GM23338 (cell line): ENCODE data around the gene EBF4.
"Not testable (repeated sequence)": the region's sequence is repeated elsewhere in the genome, so short reads cannot be mapped to it uniquely, and the experiment has no call there.

ENCODE experiments used
- CREB1 ChIP-seq: fragments of 250-450 bp; sonication (Bioruptor Pico); IDR thresholded peaks from 2 replicates; pipeline ENCODE4 v1.5.0; 2020; ENCODE audit warnings: low read depth, mild to moderate bottlenecking, moderate library complexity
- CTCF ChIP-seq, 2 experiments: fragments of 200-600 bp in 1 of 2; sonication (generic) in 1 of 2; conservative IDR thresholded peaks; 2 replicates each; pipeline versions ENCODE4 v1.5.1 to v1.6.1; 2016 to 2017; ENCODE audit warnings: antibody characterized with exemption in 2 of 2, low read depth in 2 of 2, mild to moderate bottlenecking in 2 of 2, moderate library complexity in 1 of 2
- ETS1 ChIP-seq: IDR thresholded peaks from 2 replicates; pipeline ENCODE4 v1.6.1; 2016; ENCODE audit warnings: antibody characterized with exemption
- EZH2 ChIP-seq: fragments of 200-600 bp; sonication (generic); IDR thresholded peaks from one replicate; pipeline ENCODE4 v1.8.0; 2017; ENCODE audit warnings: antibody characterized with exemption, mild to moderate bottlenecking, low read depth; ENCODE audit not compliant: unreplicated experiment
- EZH2phosphoT487 ChIP-seq: fragments of 200-600 bp; sonication (generic); IDR thresholded peaks from one replicate; pipeline ENCODE4 v1.8.1; 2018; ENCODE audit warnings: antibody characterized with exemption; ENCODE audit not compliant: unreplicated experiment
- JUNB ChIP-seq: IDR thresholded peaks from one replicate; pipeline ENCODE4 v1.6.1; 2016; ENCODE audit warnings: antibody characterized with exemption; ENCODE audit not compliant: unreplicated experiment
- NANOG ChIP-seq: IDR thresholded peaks from 2 replicates; pipeline ENCODE4 v1.6.1; 2016; ENCODE audit warnings: antibody characterized with exemption, borderline replicate concordance
- POLR2AphosphoS5 ChIP-seq: IDR thresholded peaks from 2 replicates; pipeline ENCODE4 v1.6.1; 2016; ENCODE audit warnings: antibody characterized with exemption, low read depth
- REST ChIP-seq: IDR thresholded peaks from one replicate; pipeline ENCODE4 v1.6.1; 2018; ENCODE audit warnings: antibody characterized with exemption; ENCODE audit not compliant: unreplicated experiment
- STAT1 ChIP-seq: IDR thresholded peaks from one replicate; pipeline ENCODE4 v1.6.1; 2016; ENCODE audit warnings: antibody characterized with exemption; ENCODE audit not compliant: unreplicated experiment
- ZNF462 ChIP-seq: fragments of 250-450 bp; sonication (Bioruptor Pico); IDR thresholded peaks from 2 replicates; pipeline ENCODE4 v1.5.0; 2020; ENCODE audit warnings: mild to moderate bottlenecking, moderate library complexity

- not testable (repeated sequence) for TF ChIP-seq EZH2; CTCF (conservative IDR thresholded peaks at IDR 0.05; ENCODE audit: low read depth in 2 of 2); STAT1; CREB1; EZH2phosphoT487; NANOG; ETS1; POLR2AphosphoS5; JUNB; REST; ZNF462 (CRISPR knock-in tag)
These were observed 10.5 kb upstream of the EBF4 start for GRCh38 chr20:2682040-2682439.
